GM12801 (cell line): Measurements from ENCODE around the gene PLD6.

Source experiments
- TF ChIP-seq, protein P1 (sequence below): IDR thresholded peaks from one replicate; pipeline ENCODE4 v1.5.1; 2011; ENCODE audit warnings: control low read depth; ENCODE audit not compliant: insufficient read length; ENCODE audit errors: extremely low read depth

PLD6 gene

DNA sequence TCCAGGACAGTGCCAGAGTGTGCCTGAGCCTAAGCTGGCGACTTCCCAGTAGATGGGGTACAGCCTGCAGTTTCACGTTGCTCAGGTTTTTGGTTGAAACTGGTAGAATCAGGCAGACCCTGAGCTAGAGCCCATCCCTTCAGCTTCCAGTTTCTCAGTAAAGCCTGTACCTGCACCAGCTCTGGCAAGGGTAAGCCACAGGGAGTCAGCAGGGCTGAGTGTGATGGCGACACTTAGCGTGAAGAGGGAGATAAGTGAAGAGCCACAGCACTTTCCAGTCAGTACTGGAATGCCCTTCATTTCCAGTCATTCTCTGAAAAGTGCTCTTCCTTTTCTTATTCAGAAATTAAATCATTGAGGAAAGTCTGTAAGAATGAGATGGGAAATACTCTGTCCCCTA, 22.4 kb downstream of the PLD6 start:
- TF ChIP-seq, protein P1, sequence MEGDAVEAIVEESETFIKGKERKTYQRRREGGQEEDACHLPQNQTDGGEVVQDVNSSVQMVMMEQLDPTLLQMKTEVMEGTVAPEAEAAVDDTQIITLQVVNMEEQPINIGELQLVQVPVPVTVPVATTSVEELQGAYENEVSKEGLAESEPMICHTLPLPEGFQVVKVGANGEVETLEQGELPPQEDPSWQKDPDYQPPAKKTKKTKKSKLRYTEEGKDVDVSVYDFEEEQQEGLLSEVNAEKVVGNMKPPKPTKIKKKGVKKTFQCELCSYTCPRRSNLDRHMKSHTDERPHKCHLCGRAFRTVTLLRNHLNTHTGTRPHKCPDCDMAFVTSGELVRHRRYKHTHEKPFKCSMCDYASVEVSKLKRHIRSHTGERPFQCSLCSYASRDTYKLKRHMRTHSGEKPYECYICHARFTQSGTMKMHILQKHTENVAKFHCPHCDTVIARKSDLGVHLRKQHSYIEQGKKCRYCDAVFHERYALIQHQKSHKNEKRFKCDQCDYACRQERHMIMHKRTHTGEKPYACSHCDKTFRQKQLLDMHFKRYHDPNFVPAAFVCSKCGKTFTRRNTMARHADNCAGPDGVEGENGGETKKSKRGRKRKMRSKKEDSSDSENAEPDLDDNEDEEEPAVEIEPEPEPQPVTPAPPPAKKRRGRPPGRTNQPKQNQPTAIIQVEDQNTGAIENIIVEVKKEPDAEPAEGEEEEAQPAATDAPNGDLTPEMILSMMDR: no peak

DNA sequence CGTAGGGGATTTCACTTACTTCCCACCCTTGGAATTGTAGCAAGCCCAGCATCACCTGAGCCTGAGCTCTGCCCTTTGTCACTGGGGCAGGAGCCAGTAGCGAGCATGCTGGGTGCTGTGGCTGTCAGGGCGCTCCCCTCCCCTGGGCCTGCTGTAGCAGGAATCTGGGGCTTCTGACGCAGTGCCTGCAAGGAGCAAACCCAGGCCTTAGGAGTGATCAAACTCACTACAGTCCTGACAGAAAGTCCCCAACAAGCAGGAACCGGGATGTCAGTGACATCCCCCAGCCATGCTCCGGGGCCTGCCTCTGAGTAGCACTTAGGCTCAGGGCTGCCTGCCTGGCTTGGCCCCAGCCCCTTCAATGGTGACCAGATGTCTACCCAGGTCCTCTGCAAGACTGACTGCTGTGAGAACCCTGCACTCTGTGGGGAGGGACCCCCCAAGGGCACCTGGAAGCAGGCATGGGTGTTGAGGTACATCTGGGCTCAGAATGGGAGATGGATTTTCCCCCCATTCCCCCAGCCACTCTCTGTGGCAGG, 23.5 kb downstream of the PLD6 start:
- TF ChIP-seq, protein P1: no peak

DNA sequence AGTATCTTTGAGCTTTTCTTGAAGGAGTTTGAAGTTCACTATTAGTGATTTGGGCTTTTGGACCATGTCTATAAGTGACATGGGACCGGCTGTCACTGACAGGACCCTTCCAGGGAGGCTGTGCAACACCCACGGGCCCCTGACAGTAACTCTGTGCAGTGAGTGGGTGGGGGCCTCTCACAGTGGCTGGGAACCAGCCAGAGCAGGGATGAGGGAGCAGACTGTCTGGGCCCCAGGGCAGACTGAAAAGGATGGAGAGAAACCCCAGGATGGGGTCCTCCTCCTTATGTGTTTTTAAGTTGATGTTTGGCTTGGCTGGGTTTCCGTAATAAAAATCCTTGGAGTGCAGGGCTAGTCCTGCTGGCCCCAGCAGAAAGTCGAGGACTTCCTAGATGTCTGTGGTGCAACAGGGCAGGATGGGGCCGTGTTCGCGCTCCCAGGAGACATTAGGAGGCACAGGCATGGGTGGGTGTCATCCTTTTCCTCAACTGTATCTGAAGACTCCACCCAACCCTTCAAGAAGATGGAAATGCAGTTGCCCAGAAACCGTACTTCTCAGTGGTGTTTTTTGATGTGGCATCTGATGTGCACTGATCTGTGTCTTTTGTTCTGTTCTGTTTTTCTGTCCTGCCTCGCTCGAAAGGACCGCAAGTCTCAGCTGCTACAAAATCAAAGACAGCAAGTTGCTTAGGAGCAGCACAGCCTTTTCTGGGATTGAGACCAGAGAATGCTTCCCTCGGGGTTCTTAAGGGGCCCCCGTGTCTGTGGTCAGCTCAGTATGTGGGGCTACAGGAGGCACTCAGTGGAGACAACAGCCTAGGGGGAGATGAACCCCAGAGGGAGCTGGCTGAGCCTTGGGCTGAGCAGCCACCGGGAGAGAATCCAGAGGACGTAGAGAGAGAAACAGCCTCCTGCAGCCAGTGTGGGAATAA, 24.2 kb downstream of the PLD6 start:
- TF ChIP-seq, protein P1: no peak

DNA sequence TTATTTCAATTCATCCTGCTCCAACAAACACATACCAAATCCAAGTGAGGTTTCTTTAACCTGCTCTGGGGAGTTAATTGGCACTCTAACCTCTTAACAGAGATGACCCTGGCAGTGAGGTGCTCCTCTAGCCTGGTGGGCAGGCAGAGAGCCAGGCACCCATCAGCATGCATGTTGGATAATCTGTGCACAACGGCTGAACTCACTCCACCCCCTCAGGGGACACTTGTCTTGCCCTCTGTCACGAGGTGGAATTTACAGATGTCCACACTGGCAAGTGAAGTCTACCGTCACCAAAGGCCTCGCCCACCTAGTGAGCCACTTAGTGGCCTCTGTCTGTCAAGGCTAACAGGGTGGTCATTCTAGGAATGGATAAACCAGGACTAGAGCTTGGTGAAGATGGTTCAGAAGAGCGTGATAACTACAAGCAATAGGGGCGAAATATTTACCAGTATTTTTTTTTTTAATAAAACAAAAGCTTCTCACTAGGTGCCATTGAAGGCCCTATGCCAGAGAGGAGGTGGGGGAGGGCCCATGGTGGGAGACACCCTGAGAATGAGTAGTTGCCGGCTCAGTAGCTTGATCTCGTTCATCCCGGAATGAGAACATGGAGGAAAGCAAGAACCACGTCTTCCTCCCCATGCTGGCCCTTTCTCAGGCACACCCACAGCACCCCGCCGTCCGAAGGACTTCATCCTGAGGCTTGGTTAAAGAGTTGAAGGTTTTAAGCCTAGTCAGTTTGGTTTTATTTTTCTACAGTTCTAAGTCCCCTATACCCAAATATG, 25.2 kb downstream of the PLD6 start:
- TF ChIP-seq, protein P1: no peak

DNA sequence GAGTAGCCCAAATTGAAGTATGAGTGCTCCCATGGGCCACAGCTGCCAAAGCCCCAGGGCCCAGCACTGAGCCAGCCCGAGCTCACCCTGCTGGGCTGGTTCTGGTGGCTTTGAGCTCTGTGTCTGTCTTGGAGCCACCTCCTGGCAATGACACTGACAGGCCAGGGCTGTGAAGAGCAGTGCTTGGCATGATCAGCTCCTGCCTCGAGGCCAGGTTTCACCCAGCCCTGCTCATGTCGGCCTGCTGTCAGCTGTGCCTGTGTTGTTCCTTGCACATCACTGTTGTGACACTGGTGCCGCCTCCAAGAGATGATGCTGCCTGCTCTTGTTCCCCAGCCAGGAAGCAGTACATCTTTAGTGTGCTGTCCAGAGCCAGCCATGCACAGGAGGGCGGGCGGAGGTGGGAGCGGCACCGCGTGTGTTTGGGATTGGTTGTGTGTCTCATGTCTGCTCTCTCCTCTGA, 26.0 kb downstream of the PLD6 start:
- TF ChIP-seq, protein P1: no peak

DNA sequence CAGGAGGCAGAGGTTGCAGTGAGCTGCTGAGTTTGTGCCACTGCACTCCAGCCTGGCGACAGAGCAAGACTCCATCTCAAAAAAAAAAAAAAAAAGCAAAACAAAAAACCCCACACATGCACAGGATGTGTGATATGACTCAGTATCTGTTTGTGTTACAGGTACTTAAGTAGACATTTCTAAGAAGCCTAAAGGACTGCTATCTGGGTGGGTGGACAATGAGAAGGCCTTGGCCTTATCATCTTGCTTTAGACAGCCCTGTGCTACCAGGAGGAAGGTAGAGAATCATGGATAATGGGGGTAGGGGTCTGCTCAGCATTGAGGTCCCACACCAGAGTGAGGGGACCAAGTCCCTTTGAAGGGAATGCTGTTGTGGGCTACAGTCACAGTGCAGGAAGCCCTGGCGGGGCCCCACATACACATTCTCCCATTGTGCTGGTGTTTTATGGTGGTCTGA, 26.7 kb downstream of the PLD6 start:
- TF ChIP-seq, protein P1: no peak

DNA sequence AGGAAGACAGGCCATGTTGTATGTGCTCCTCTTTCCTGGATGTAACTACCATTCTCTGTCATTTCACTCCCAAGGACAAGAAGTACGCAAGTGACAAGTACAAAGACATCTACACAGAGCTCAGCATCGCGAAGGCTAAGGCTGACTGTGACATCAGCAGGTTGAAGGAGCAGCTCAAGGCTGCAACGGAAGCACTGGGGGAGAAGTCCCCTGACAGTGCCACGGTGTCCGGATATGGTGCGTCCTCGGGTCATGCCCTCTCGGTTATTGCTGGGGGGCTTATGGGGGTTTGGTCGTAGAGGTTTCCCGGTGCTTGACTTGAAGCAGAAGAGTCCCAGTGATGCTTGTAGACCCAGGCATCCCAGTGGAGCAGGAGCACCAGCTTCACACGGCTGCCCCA, 29.0 kb downstream of the PLD6 start:
- TF ChIP-seq, protein P1: no peak
